Bronchial epithelial cell (primary cell): ENCODE data around the gene EIF4E1B. TPM values are rescaled to one million over a fixed set of nuclear protein-coding genes. Genes with fewer than 3 reads are reported as not detected.

Source experiments
- DNase-seq: peaks from one replicate; pipeline ENCODE4 v3.0.0-alpha.2; 2010; ENCODE audit warnings: low read depth
- FAIRE-seq: peaks from 2 replicates; lab custom pipeline; 2011; peaks lifted over from hg19 to GRCh38; lab: Jason Lieb, UNC
- H3K27me3 ChIP-seq: 2 replicates; pipeline ENCODE4 v1.5.1; 2011; ENCODE audit warnings: low read length; ENCODE audit not compliant: control insufficient read depth, insufficient read depth
- H3K36me3 ChIP-seq: 2 replicates; pipeline ENCODE4 v1.5.1; 2011; ENCODE audit warnings: low read length; ENCODE audit not compliant: control insufficient read depth, insufficient read depth
- H3K4me3 ChIP-seq: 2 replicates; pipeline ENCODE4 v1.5.1; 2011; ENCODE audit warnings: mild to moderate bottlenecking, low read depth, low read length, control low read depth
- CTCF ChIP-seq: IDR thresholded peaks from 2 replicates; pipeline ENCODE4 v1.5.1; 2011; ENCODE audit warnings: mild to moderate bottlenecking, moderate library complexity, low read length, control low read depth, inconsistent platforms; ENCODE audit not compliant: insufficient read depth, severe bottlenecking
- total RNA-seq: library from RNA; depleted of rRNA; stranded (reverse); fragments of >200 nt; gene quantifications from 2 replicates; pipeline ENCODE4 v1.2.1, GENCODE V29; 2014

Gene EIF4E1B
- total RNA-seq, 1 donor from 2014 or later, result not detected

GRCh38 chr5:176660860-176661641 is 30.6 kb downstream of the EIF4E1B start:
- Histone ChIP-seq H3K27me3 (peaks cover 9% of the 10 kb centered on the region), H3K4me3 (no peak overlapping the region), H3K36me3 (peaks cover 9% of the 10 kb centered on the region)
- FAIRE-seq (no peak), DNase-seq (peak; percentile 51)
- TF ChIP-seq CTCF, result peak; percentile 100

- H3K36me3 ChIP-seq, result peaks cover 8% of the 10 kb centered on the region
- no peak for TF ChIP-seq CTCF
- H3K4me3 ChIP-seq, result no peak overlapping the region
- H3K27me3 ChIP-seq, result peaks cover 9% of the 10 kb centered on the region
- no peak for DNase-seq
- no peak for FAIRE-seq
These were observed 31.2 kb downstream of the EIF4E1B start for GRCh38 chr5:176661676-176662075.

- Histone ChIP-seq H3K36me3 (peaks cover 1% of the 10 kb centered on the region), H3K27me3 (peaks cover 9% of the 10 kb centered on the region), H3K4me3 (no peak overlapping the region)
- FAIRE-seq, result no peak
- TF ChIP-seq CTCF, result no peak
- no peak for DNase-seq
These were observed 32.2 kb downstream of the EIF4E1B start for GRCh38 chr5:176662371-176663333.

- H3K27me3 ChIP-seq, result peaks cover 13% of the 10 kb centered on the region
- no peak for FAIRE-seq
These were observed 33.1 kb downstream of the EIF4E1B start for GRCh38 chr5:176663566-176663965.

GRCh38 chr5:176664479-176664878 is 34.0 kb downstream of the EIF4E1B start:
- Histone ChIP-seq H3K4me3 (no peak overlapping the region), H3K27me3 (peaks cover 13% of the 10 kb centered on the region), H3K36me3 (no peaks in the 10 kb centered on the region)
- DNase-seq (no peak), FAIRE-seq (no peak)
- no peak for TF ChIP-seq CTCF

More at GRCh38 chr5:176663566-176663965, 33.1 kb downstream of the EIF4E1B start:
- TF ChIP-seq CTCF, result no peak
- Histone ChIP-seq H3K4me3 (no peak overlapping the region), H3K36me3 (no peaks in the 10 kb centered on the region)
- DNase-seq, result no peak
